K562 (cell line): ENCODE results near the gene RRAS. TPM values are rescaled to one million over a fixed set of nuclear protein-coding genes. Genes with fewer than 3 reads are reported as not detected.

ENCODE experiments used
- CBFB ChIP-seq: sonication (generic); formaldehyde crosslinking; IDR thresholded peaks from 2 replicates; pipeline ENCODE4 v1.4.0; 2020; ENCODE audit warnings: mild to moderate bottlenecking, missing genetic modification reagents
- CTBP1 ChIP-seq: fragments of 450-650 bp; IDR thresholded peaks from 2 replicates; pipeline ENCODE4 v1.6.1; 2016; ENCODE audit warnings: borderline replicate concordance
- ELF4 ChIP-seq: fragments of 450-650 bp; formaldehyde crosslinking; IDR thresholded peaks from 2 replicates; pipeline ENCODE4 v1.4.0; 2022; ENCODE audit warnings: missing genetic modification characterization
- ELK1 ChIP-seq: sonication (generic); formaldehyde crosslinking; IDR thresholded peaks from 2 replicates; pipeline ENCODE4 v1.8.1; 2022; ENCODE audit warnings: missing genetic modification reagents
- ETS2 ChIP-seq: IDR thresholded peaks from 2 replicates; pipeline ENCODE4 v1.6.1; 2016; ENCODE audit warnings: borderline replicate concordance, missing genetic modification characterization, mild to moderate bottlenecking, moderate library complexity, missing compliant biosample characterization; ENCODE audit not compliant: poor library complexity, severe bottlenecking
- GATAD2B ChIP-seq: fragments of 450-650 bp; IDR thresholded peaks from 2 replicates; pipeline ENCODE4 v1.6.1; 2017; ENCODE audit warnings: mild to moderate bottlenecking, borderline replicate concordance
- KAT7 ChIP-seq: sonication (generic); formaldehyde crosslinking; IDR thresholded peaks from 2 replicates; pipeline ENCODE4 v1.8.0; 2022; ENCODE audit warnings: missing genetic modification reagents, mild to moderate bottlenecking, borderline replicate concordance
- LCOR ChIP-seq: sonication (generic); formaldehyde crosslinking; IDR thresholded peaks from 2 replicates; pipeline ENCODE4 v1.8.0; 2022; ENCODE audit warnings: mild to moderate bottlenecking, missing genetic modification reagents
- MCM5 ChIP-seq: fragments of 450-650 bp; IDR thresholded peaks from 2 replicates; pipeline ENCODE4 v1.6.1; 2016; ENCODE audit warnings: low read depth
- MED1 ChIP-seq: sonication (generic); formaldehyde crosslinking; IDR thresholded peaks from 2 replicates; pipeline ENCODE4 v1.8.1; 2023; ENCODE audit warnings: missing genetic modification reagents, borderline replicate concordance
- NFATC3 ChIP-seq: fragments of 450-650 bp; IDR thresholded peaks from 2 replicates; pipeline ENCODE4 v1.6.1; 2017; ENCODE audit warnings: mild to moderate bottlenecking
- NFE2L1 ChIP-seq: fragments of 450-650 bp; IDR thresholded peaks from 2 replicates; pipeline ENCODE4 v1.6.1; 2016; ENCODE audit warnings: missing genetic modification characterization, low read depth, mild to moderate bottlenecking, missing compliant biosample characterization, moderate library complexity, borderline replicate concordance
- RBM22 ChIP-seq: fragments of 200-400 bp; formaldehyde crosslinking; IDR thresholded peaks from 2 replicates; pipeline ENCODE4 v1.6.1; 2018; ENCODE audit warnings: low read length, low read depth; ENCODE audit not compliant: poor library complexity, severe bottlenecking
- SMC3 ChIP-seq: conservative IDR thresholded peaks from 2 replicates; pipeline ENCODE4 v1.6.1; 2011; ENCODE audit warnings: low read depth, low read length, improper control_type of control experiment; ENCODE audit not compliant: insufficient read depth
- SPI1 ChIP-seq: IDR thresholded peaks from 2 replicates; pipeline ENCODE4 v1.6.1; 2011; ENCODE audit warnings: low read depth, low read length, control low read depth, borderline replicate concordance
- SRF ChIP-seq, 2 experiments: fragments of 250-450, 450-650 bp in 1 of 2; sonication (Bioruptor Pico) in 1 of 2; sonication (generic) in 1 of 2; formaldehyde crosslinking; IDR thresholded peaks; 2 replicates each; pipeline versions ENCODE4 v1.5.0 to v1.5.1; 2020 to 2022; ENCODE audit warnings: mild to moderate bottlenecking in 1 of 2, missing genetic modification reagents in 1 of 2
- TBL1XR1 ChIP-seq, 2 experiments: IDR thresholded peaks; 2 replicates each; pipeline ENCODE4 v1.6.1; 2012; ENCODE audit warnings: improper control_type of control experiment in 2 of 2, low read length in 2 of 2, mild to moderate bottlenecking in 1 of 2
- TCF15 ChIP-seq: fragments of 250-450 bp; sonication (Bioruptor Pico); IDR thresholded peaks from 2 replicates; pipeline ENCODE4 v1.8.0; 2022; ENCODE audit warnings: moderate library complexity, mild to moderate bottlenecking, inconsistent platforms
- ZNF398 ChIP-seq: fragments of 250-450 bp; sonication (Bioruptor Pico); IDR thresholded peaks from 2 replicates; pipeline ENCODE4 v1.8.0; 2021; ENCODE audit warnings: moderate library complexity, mild to moderate bottlenecking, inconsistent platforms
- ZNF699 ChIP-seq: fragments of 250-450 bp; sonication (Bioruptor Pico); IDR thresholded peaks from 2 replicates; pipeline ENCODE4 v1.8.0; 2021; ENCODE audit warnings: mild to moderate bottlenecking, moderate library complexity; ENCODE audit not compliant: insufficient replicate concordance
- polyA plus RNA-seq, 8 experiments: library from polyadenylated mRNA; depleted of rRNA in 4 of 8; stranded (reverse) in 5 of 8; unstranded in 3 of 8; fragments of >200 nt; fragmentation: Nextera tagmentation in 2 of 8; fragmentation: Illumina TruSeq in 1 of 8; extraction: Ambion mirVana in 2 of 8; extraction: Trizol in 1 of 8; gene quantifications; 2 replicates each; pipeline versions ENCODE4 v1.2.1 to v1.2.3, GENCODE V29; 2011 to 2014; ENCODE audit warnings: inconsistent platforms in 1 of 8, missing spikeins in 1 of 8
- total RNA-seq, 7 experiments: library from RNA; depleted of rRNA in 6 of 7; stranded (reverse); fragments of >200 nt in 6 of 7; fragmentation: Illumina TruSeq in 2 of 7; extraction: Trizol in 2 of 7; gene quantifications; 2 replicates each; pipeline versions ENCODE4 v1.2.1 to v1.2.3, GENCODE V29; 2011 to 2021; ENCODE audit warnings: low replicate concordance in 1 of 7
- TF ChIP-seq, protein P1 (sequence below): sonication (generic); formaldehyde crosslinking; IDR thresholded peaks from 2 replicates; pipeline ENCODE4 v1.8.0; 2022; ENCODE audit warnings: mild to moderate bottlenecking, low read depth, missing genetic modification reagents
- TF ChIP-seq, protein P2 (sequence below): sonication (generic); formaldehyde crosslinking; IDR thresholded peaks from 2 replicates; pipeline ENCODE4 v1.5.0; 2020; ENCODE audit warnings: missing genetic modification reagents

The RRAS gene
- total and polyA plus RNA-seq, 9 of the 15 experiments (the other 6 are each of a cell fraction or from before 2014, with no cell fraction given) = 0.70 to 17.3 (median 8.2) TPM

DNA sequence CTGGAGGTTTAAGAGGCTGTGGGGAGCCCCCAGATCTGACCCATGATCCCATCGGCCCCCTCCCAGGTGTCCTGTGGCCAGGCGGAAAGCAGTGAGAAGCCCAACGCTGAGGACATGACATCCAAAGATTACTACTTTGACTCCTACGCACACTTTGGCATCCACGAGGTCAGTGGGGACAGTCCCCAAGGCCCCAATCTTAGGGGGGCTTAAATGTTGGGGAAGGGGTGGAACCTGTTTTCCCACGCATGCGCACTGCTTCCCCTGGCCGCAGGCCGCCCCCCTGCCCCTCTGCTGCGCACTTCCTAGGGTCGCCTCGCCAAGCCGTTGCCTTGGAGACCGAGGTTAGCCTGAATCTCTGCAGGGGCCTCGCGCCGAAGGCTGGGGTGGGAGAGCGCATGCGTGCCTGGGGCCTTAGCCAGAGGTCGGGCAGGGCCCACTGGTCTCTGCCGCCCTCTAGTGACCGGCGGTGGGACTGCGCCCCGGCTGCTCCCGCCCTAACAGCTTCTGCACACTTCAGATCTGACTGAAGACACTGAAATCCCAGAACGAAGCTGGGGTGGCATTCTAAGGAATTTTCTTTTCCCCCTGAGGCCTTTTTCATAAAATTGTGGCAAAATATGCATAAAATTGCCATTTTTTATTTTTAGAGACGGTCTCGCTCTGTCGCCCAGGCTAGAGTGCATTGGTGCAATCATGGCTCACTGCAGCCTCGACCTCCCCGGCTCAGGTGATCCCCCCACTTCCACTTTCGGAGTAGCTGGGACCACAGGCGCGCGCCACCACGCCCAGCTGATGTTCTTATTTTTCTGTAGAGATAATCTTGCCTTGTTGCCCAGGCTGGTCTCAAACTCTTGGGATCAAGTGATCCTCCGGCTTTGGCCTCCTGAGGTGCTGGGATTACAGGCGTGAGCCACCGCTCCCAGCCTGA is 40.7 kb upstream of the RRAS start (continued):
- TF ChIP-seq ZNF699 (CRISPR knock-in tag) = no peak
- no peak for TF ChIP-seq ELK1 (CRISPR knock-in tag)
- TF ChIP-seq ELF4 (CRISPR knock-in tag) = no peak
- no peak for TF ChIP-seq MCM5
- TF ChIP-seq GATAD2B = no peak
- TF ChIP-seq ETS2 (tag) = no peak
- peak; percentile 62 for TF ChIP-seq RBM22
- TF ChIP-seq NFE2L1 (tag) = no peak
- TF ChIP-seq SRF (CRISPR knock-in tag; IDR thresholded peaks at IDR 0.05) = no peak
- no peak for TF ChIP-seq LCOR (CRISPR knock-in tag)
- no peak; the same call in 1 of the 2 replicates for TF ChIP-seq CTBP1
- TF ChIP-seq, protein P1, sequence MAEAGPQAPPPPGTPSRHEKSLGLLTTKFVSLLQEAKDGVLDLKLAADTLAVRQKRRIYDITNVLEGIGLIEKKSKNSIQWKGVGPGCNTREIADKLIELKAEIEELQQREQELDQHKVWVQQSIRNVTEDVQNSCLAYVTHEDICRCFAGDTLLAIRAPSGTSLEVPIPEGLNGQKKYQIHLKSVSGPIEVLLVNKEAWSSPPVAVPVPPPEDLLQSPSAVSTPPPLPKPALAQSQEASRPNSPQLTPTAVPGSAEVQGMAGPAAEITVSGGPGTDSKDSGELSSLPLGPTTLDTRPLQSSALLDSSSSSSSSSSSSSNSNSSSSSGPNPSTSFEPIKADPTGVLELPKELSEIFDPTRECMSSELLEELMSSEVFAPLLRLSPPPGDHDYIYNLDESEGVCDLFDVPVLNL = no peak
- no peak for TF ChIP-seq SPI1
- TF ChIP-seq CBFB (CRISPR knock-in tag) = peak; percentile 28; the same call in 1 of the 2 replicates
- peak; percentile 82 for TF ChIP-seq SMC3
- TF ChIP-seq ZNF398 (CRISPR knock-in tag) = no peak
- TF ChIP-seq, protein P2, sequence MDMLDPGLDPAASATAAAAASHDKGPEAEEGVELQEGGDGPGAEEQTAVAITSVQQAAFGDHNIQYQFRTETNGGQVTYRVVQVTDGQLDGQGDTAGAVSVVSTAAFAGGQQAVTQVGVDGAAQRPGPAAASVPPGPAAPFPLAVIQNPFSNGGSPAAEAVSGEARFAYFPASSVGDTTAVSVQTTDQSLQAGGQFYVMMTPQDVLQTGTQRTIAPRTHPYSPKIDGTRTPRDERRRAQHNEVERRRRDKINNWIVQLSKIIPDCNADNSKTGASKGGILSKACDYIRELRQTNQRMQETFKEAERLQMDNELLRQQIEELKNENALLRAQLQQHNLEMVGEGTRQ (CRISPR knock-in tag) = no peak
- TF ChIP-seq TBL1XR1 (IDR thresholded peaks at IDR 0.05; ENCODE audit: low read length in 2 of 2) = no peak; a peak in 1 of 4 replicates
- no peak for TF ChIP-seq MED1 (CRISPR knock-in tag)
- no peak for TF ChIP-seq KAT7
- TF ChIP-seq TCF15 = no peak
- TF ChIP-seq NFATC3 = no peak
